PFSK-1 (cell line): ENCODE results near the gene KIF5A.

Source experiments
- FOXP2 ChIP-seq: optimal IDR thresholded peaks from 2 replicates; pipeline ENCODE3; 2011; ENCODE audit warnings: borderline replicate concordance, control low read depth, inconsistent platforms; ENCODE audit not compliant: insufficient read depth; ENCODE audit errors: extremely low read length, extremely low read depth
- POLR2AphosphoS5 ChIP-seq: IDR thresholded peaks from 2 replicates; pipeline ENCODE4 v1.6.1; 2012; ENCODE audit warnings: low read depth, mild to moderate bottlenecking, control low read depth, low read length, moderate library complexity
- REST ChIP-seq, 2 experiments: IDR thresholded peaks; 2 replicates each; pipeline versions ENCODE4 v1.6.1 to v1.8.0; 2011 to 2012; ENCODE audit warnings: low read depth in 2 of 2, low read length in 2 of 2, control low read depth in 1 of 2, inconsistent platforms in 1 of 2, mild to moderate bottlenecking in 1 of 2, moderate library complexity in 1 of 2; ENCODE audit not compliant: insufficient read depth in 1 of 2
- SIN3A ChIP-seq: IDR thresholded peaks from 2 replicates; pipeline ENCODE4 v1.6.1; 2012; ENCODE audit warnings: mild to moderate bottlenecking, low read length, moderate library complexity, borderline replicate concordance; ENCODE audit not compliant: insufficient read depth
- TAF1 ChIP-seq: IDR thresholded peaks from 2 replicates; pipeline ENCODE4 v1.6.1; 2012; ENCODE audit warnings: low read length, control low read depth, borderline replicate concordance; ENCODE audit not compliant: insufficient read depth

The KIF5A gene

DNA sequence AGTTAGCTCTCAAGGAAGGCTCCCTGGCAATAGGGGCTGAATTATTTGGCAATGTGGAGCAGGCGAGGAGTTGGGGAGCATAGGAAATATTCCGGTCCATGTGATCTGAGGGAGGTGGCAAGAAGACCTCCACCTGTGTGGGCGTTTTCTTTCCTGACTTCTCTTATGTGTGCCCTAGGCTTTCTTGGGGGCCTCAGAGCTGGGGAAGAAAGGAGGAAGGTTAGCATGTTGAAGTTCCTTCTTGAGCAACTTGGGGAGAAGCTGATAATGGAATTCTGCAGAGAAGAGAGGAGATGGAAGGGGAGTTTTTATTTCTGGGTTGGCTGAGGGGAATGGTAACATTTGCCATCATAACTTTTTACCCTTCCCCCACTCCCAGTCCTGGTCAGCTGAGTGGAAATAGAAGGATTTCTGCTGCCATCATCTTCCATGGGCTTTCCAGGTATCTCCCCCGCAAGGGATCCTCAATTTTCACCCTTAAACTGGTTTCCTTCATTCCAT lies 56.0 kb downstream of the KIF5A start:
- TF ChIP-seq TAF1 (no peak), REST (IDR thresholded peaks at IDR 0.05; ENCODE audit: insufficient read depth in 1 of 2, low read depth in 2 of 2, low read length in 2 of 2) (no peak), FOXP2 (no peak), SIN3A (no peak), POLR2AphosphoS5 (no peak)

DNA sequence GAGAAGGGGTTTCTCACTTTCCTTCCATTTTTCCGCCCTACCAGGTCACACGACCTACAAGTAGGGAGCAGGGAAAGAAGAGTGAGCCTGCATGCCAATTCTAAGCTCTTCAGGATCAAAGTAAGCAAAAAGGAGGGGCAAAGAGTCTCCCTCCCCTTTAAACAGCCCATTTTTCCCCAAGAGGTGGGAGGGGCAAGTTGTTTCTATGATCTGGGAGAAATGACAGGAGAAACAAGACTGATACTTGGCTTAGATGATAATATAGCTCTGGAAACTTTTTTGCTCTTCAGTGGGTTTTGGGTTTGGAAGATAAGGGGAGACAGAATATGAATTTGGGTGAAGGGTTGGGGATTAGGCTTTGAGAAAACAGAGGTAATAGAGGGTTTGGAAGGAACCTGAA lies 56.6 kb downstream of the KIF5A start:
- no peak for TF ChIP-seq SIN3A

GRCh38 chr12:57606821-57607220 lies 57.0 kb downstream of the KIF5A start:
- no peak for TF ChIP-seq SIN3A
- no peak for TF ChIP-seq TAF1
- TF ChIP-seq REST (IDR thresholded peaks at IDR 0.05; ENCODE audit: insufficient read depth in 1 of 2, low read depth in 2 of 2, low read length in 2 of 2), result no peak
- no peak for TF ChIP-seq FOXP2
- no peak for TF ChIP-seq POLR2AphosphoS5

DNA sequence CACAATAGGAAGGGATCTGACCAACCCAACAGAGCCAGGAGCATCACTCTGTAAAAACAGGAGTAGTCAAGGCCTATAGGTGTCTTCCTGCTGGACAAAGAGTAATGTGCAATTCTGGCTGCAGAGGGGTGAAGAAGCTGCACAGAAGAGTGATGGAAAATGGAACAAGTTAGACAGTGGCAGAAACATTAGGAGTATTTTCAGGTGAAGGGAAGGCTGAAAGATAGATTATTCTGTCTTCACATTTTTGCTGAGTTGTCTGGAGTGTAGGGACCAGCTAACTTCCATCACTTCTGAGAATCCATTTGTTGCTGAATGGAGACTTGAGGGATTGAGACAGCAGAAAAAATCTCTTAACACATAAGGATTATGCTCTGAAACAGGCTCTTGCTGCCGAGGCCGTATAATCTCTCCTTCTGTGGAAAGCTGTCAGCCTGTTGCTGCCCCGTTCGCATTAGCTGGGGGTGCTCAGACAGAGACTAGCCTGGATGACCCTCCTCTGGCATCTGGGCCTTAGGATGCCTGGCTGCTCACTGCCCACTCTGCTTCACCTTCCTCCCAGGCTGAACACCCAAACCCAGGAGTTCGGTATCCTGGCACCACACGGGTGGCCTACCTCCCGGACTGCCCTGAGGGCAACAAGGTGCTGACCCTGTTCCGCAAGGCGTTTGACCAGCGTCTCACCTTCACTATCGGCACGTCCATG lies 58.3 kb downstream of the KIF5A start:
- TF ChIP-seq REST (IDR thresholded peaks at IDR 0.05; ENCODE audit: insufficient read depth in 1 of 2, low read depth in 2 of 2, low read length in 2 of 2), result no peak
- TF ChIP-seq TAF1, result no peak
- no peak for TF ChIP-seq SIN3A
- no peak for TF ChIP-seq POLR2AphosphoS5
- no peak for TF ChIP-seq FOXP2

DNA sequence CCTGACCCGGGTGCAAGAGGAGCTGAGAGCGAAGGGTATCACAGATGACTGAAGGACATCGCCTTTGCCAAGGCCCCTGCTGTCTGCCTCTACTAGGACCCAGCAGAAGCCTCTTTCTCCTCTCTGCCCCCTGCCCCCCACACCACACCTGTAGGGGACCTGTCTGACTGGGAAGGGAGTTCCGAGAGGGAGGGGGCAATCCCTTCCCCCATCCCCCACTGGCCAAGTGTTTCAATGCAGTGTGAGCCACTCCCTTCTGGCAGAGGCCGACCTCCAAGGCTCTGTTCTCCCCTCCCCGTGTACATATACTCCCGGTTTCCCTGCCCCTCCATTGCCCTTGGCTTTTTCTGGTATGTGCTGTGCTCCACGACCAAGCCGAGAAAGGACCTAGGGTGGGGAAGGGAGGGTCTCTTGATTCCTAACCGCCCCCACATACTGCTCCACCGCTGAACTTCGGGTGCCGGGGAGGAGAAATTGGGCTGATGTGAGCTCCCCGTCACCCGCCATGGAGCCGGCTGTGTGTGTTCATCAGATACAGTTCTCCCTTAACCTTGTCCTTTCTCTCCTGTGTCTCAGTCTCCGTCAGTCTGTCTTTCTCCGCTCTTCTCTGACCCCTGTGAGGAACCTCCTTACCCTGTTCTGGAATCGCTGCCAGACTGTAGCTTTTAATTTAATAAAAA lies 59.4 kb downstream of the KIF5A start:
- TF ChIP-seq FOXP2, result no peak
- no peak for TF ChIP-seq REST (IDR thresholded peaks at IDR 0.05; ENCODE audit: insufficient read depth in 1 of 2, low read depth in 2 of 2, low read length in 2 of 2)
- TF ChIP-seq SIN3A, result no peak
- no peak for TF ChIP-seq POLR2AphosphoS5
- no peak for TF ChIP-seq TAF1
